SH-SY5Y (cell line): Measurements from ENCODE around the gene NRP1.

Experiments
- GATA2 ChIP-seq: IDR thresholded peaks from 2 replicates; pipeline ENCODE4 v1.6.1; 2011; ENCODE audit warnings: mild to moderate bottlenecking, low read depth, low read length
- GATA3 ChIP-seq: IDR thresholded peaks from 2 replicates; pipeline ENCODE4 v1.6.1; 2011; ENCODE audit warnings: low read depth, mild to moderate bottlenecking, low read length, moderate library complexity

DNA sequence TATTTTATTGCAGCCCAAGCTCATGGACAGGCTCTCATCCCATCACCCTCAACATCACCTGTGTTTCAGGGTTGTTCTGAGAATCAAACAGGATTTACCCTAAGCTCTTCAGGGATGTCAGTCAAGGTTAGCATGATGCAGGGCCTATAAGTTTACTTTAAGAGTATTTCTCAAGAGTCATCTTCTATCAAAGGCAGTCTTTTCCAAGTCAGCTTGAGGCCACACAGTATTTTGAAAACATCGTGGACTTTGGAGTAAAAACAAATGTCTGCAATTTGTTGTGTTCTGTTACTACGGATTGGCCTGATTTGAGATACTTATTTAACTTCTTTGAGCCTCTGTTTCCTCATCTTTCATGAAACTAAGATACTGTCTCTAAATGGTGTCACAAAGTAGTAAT, 42.0 kb upstream of the NRP1 start:
- TF ChIP-seq GATA2 (no peak), GATA3 (no peak)
